ENCODE data around the gene TCF4.

DNA sequence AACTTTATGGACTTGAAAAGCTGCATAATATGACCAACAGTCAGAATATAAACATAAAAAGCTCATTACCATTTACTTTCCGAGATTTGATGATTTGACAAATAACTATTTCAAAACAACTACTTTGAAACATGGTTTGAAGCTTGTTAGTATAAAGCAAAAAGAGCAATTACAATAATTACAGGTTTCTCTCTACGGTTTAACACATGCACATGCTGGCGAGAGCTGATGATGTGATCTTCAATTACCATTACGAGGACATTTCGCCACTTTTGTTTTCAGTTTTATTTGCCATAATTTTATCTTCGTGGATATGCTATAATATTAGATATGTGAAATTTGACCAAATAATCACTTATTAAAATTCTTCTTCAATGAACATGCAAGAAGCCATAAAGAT lies 270.1 kb downstream of the TCF4 start:
- TF ChIP-seq CTCF (IDR thresholded peaks at IDR 0.05) (no peak), POLR2A (IDR thresholded peaks at IDR 0.05) (no peak)
